Measurements from ENCODE around the gene CLNK.
"Not testable (repeated sequence)": the region's sequence is repeated elsewhere in the genome, so short reads cannot be mapped to it uniquely, and the experiment has no call there.

Gene CLNK

DNA sequence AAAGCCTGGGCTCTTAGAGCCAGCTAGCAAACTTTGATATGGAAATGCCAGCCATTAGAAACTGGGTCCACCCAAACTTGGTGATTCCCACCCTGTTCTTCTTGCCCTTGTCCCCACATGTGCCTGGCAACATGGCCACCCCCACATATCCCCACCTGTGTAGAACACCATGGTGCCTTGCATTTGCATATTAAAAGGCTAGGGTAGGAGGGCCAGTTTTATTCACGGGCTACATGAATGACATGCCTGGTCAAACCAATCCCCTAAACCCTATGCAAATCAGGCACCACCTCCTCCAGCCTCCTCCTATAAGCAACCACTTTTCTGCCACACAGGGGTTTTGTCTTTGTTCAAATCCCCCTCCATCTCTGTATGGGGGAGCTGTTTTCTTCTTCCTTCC, 104.9 kb downstream of the CLNK start:
- TF ChIP-seq ELF4 (IDR thresholded peaks at IDR 0.05) (no peak), ARNT (IDR thresholded peaks at IDR 0.05) (no peak), SUZ12 (IDR thresholded peaks at IDR 0.05) (no peak), FOXA1 (IDR thresholded peaks at IDR 0.05) (no peak), CTBP1 (IDR thresholded peaks at IDR 0.05; ENCODE audit: borderline replicate concordance) (no peak), FOXM1 (IDR thresholded peaks at IDR 0.05; ENCODE audit: borderline replicate concordance) (no peak), PKNOX1 (IDR thresholded peaks at IDR 0.05) (no peak), LEF1 (IDR thresholded peaks at IDR 0.05; ENCODE audit: borderline replicate concordance) (no peak), NFRKB (IDR thresholded peaks at IDR 0.05) (no peak), BHLHE40 (IDR thresholded peaks at IDR 0.05; ENCODE audit: borderline replicate concordance) (no peak), SP1 (IDR thresholded peaks at IDR 0.05) (no peak), ZNF384 (IDR thresholded peaks at IDR 0.05) (no peak), FOXK2 (IDR thresholded peaks at IDR 0.05) (no peak), L3MBTL2 (conservative IDR thresholded peaks at IDR 0.05) (no peak), TARDBP (IDR thresholded peaks at IDR 0.05) (no peak), HDGF (IDR thresholded peaks at IDR 0.05; ENCODE audit: borderline replicate concordance) (no peak)
- ChIA-PET CTCF (no interaction called here), POLR2A (no interaction called here)
- no peak for DNase-seq (ENCODE audit: extremely low spot score)

GRCh38 chr4:10577508-10578426, 106.8 kb downstream of the CLNK start:
- TF ChIP-seq ARNT (IDR thresholded peaks at IDR 0.05) (no peak), SUZ12 (IDR thresholded peaks at IDR 0.05) (no peak), PKNOX1 (IDR thresholded peaks at IDR 0.05) (no peak), ZNF384 (IDR thresholded peaks at IDR 0.05) (no peak), NFRKB (IDR thresholded peaks at IDR 0.05) (no peak), FOXA1 (IDR thresholded peaks at IDR 0.05) (no peak), LEF1 (IDR thresholded peaks at IDR 0.05; ENCODE audit: borderline replicate concordance) (no peak), BHLHE40 (IDR thresholded peaks at IDR 0.05; ENCODE audit: borderline replicate concordance) (no peak), FOXM1 (IDR thresholded peaks at IDR 0.05; ENCODE audit: borderline replicate concordance) (no peak), FOXK2 (IDR thresholded peaks at IDR 0.05) (no peak), HDGF (IDR thresholded peaks at IDR 0.05; ENCODE audit: borderline replicate concordance) (no peak), ELF4 (IDR thresholded peaks at IDR 0.05) (no peak)
- ChIA-PET CTCF (no interaction called here), POLR2A (no interaction called here)
- no peak for DNase-seq (ENCODE audit: extremely low spot score)

DNA sequence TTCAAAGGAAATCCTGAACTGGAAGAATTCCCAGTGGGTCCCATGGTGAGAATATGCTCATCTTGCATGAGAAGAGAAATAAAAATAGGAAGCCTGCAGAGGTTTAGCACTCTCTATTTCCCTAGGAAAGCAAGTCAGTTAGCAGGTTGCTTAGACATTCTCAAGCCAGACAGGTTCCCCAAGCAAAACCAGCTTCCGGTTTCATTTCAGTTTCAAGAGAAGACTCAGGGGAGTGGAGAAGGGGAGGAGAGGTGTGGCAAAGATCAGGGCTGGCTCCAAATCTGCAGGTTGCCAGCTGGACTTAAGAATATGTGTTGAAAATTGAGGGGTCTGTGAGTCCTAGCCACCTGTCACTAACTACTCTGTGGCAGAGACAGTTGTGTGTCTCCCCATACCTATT, 107.5 kb downstream of the CLNK start:
- POLR2A ChIA-PET: no interaction called here
- CTCF ChIA-PET: no interaction called here
- DNase-seq (ENCODE audit: extremely low spot score): no peak
- TF ChIP-seq BHLHE40 (IDR thresholded peaks at IDR 0.05; ENCODE audit: borderline replicate concordance) (no peak), FOXK2 (IDR thresholded peaks at IDR 0.05) (no peak), FOXM1 (IDR thresholded peaks at IDR 0.05; ENCODE audit: borderline replicate concordance) (no peak), FOXA1 (IDR thresholded peaks at IDR 0.05) (no peak), PKNOX1 (IDR thresholded peaks at IDR 0.05) (no peak), ARNT (IDR thresholded peaks at IDR 0.05) (no peak), CTBP1 (IDR thresholded peaks at IDR 0.05; ENCODE audit: borderline replicate concordance) (no peak), L3MBTL2 (conservative IDR thresholded peaks at IDR 0.05) (no peak), LEF1 (IDR thresholded peaks at IDR 0.05; ENCODE audit: borderline replicate concordance) (no peak), NFRKB (IDR thresholded peaks at IDR 0.05) (no peak), ELF4 (IDR thresholded peaks at IDR 0.05) (no peak), HDGF (IDR thresholded peaks at IDR 0.05; ENCODE audit: borderline replicate concordance) (no peak), ZNF384 (IDR thresholded peaks at IDR 0.05) (no peak), TARDBP (IDR thresholded peaks at IDR 0.05) (no peak), SUZ12 (IDR thresholded peaks at IDR 0.05) (no peak), SP1 (IDR thresholded peaks at IDR 0.05) (no peak)

DNA sequence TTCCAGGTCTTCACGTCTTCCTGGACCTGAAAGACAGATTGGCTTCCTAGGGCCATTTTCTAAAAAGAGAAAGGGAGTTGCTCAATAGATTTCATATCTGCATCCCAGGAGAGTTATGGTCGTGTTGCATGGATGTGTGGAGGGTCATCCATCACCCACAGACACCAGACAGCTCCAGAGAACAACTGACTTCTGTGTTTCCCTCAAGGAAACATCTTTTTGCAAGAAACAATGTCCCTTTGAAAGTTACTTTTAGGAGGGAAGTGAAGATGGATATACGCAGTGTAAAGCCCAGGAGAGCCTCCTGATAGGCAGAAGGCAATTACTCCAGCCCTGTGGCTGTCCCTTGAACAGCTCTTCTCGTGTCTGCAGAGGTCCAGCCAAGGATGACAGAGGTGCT, 108.3 kb downstream of the CLNK start:
- CTCF ChIA-PET: no interaction called here
- no peak for TF ChIP-seq ZNF384 (IDR thresholded peaks at IDR 0.05)
- TF ChIP-seq LEF1 (IDR thresholded peaks at IDR 0.05; ENCODE audit: borderline replicate concordance): no peak
- TF ChIP-seq BHLHE40 (IDR thresholded peaks at IDR 0.05; ENCODE audit: borderline replicate concordance): no peak
- TF ChIP-seq NFRKB (IDR thresholded peaks at IDR 0.05): no peak
- no peak for TF ChIP-seq FOXM1 (IDR thresholded peaks at IDR 0.05; ENCODE audit: borderline replicate concordance)
- TF ChIP-seq HDGF (IDR thresholded peaks at IDR 0.05; ENCODE audit: borderline replicate concordance): no peak
- TF ChIP-seq L3MBTL2 (conservative IDR thresholded peaks at IDR 0.05): no peak
- no peak for TF ChIP-seq SUZ12 (IDR thresholded peaks at IDR 0.05)
- TF ChIP-seq TARDBP (IDR thresholded peaks at IDR 0.05): no peak
- no peak for TF ChIP-seq ELF4 (IDR thresholded peaks at IDR 0.05)
- no peak for TF ChIP-seq PKNOX1 (IDR thresholded peaks at IDR 0.05)
- no peak for TF ChIP-seq FOXK2 (IDR thresholded peaks at IDR 0.05)
- no peak for TF ChIP-seq SP1 (IDR thresholded peaks at IDR 0.05)
- no peak for TF ChIP-seq CTBP1 (IDR thresholded peaks at IDR 0.05; ENCODE audit: borderline replicate concordance)
- TF ChIP-seq ARNT (IDR thresholded peaks at IDR 0.05): no peak
- no peak for TF ChIP-seq FOXA1 (IDR thresholded peaks at IDR 0.05)
- POLR2A ChIA-PET: no interaction called here
- DNase-seq (ENCODE audit: extremely low spot score): no peak

DNA sequence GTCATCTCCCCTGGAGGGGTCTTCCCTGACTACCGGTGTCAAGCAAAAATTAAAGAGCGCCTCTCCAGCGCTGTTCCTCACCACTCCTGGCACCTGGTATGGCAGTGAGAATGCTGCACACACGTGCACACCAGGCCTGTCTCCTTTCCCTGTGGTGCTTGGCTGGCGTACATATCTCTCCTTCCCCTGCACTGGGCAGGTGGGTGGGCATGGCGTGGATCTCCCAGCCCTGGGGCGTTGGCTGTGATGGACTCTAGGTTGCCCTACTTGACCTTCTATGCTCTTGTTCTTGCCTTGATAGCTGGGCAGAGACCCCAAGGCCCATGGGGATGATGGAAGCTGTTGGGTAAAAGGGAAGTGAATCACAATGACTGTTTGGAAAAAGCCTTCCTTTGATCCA, 109.2 kb downstream of the CLNK start:
- ChIA-PET CTCF (no interaction called here), POLR2A (no interaction called here)
- no peak for DNase-seq (ENCODE audit: extremely low spot score)
- TF ChIP-seq FOXK2 (IDR thresholded peaks at IDR 0.05) (no peak), PKNOX1 (IDR thresholded peaks at IDR 0.05) (no peak), SUZ12 (IDR thresholded peaks at IDR 0.05) (no peak), L3MBTL2 (conservative IDR thresholded peaks at IDR 0.05) (no peak), NFRKB (IDR thresholded peaks at IDR 0.05) (no peak), BHLHE40 (IDR thresholded peaks at IDR 0.05; ENCODE audit: borderline replicate concordance) (no peak), SP1 (IDR thresholded peaks at IDR 0.05) (no peak), TARDBP (IDR thresholded peaks at IDR 0.05) (no peak), ELF4 (IDR thresholded peaks at IDR 0.05) (no peak), FOXA1 (IDR thresholded peaks at IDR 0.05) (no peak)

GRCh38 chr4:10574553-10574952, 110.0 kb downstream of the CLNK start:
- DNase-seq (ENCODE audit: extremely low spot score); POLR2A ChIA-PET; CTCF ChIA-PET: not testable (repeated sequence)
